ENCODE data around the gene LAMC3. TPM values are rescaled to one million over a fixed set of nuclear protein-coding genes. Genes with fewer than 3 reads are reported as not detected.
"Not testable (repeated sequence)": the region's sequence is repeated elsewhere in the genome, so short reads cannot be mapped to it uniquely, and the experiment has no call there.

LAMC3 gene
- total RNA-seq, 2 experiments from 2014 or later, result not detected

DNA sequence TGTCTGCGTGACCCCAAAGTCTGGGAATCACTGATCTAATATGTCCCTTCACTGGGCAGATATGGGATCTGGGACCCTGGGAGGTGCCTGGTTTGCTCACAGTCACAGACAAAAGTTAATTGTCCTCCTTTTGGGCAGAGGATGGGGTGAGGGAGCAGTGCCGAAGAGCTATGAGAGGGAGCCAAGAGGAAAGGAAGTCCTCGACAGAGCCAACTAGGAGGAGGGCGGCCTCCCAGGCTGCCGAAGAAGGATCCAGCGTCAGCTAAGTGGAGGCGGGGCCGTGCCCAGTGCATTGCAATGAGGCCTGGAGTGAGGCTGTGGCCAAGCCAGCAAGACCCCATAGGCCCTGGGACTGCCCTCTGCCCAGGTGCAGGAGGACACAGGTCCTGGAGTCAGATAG is 98.8 kb downstream of the LAMC3 start:
- ChIA-PET CTCF (no interaction called here), POLR2A (no interaction called here)
- Mint-ChIP-seq H3K36me3 (ENCODE audit: low read depth) (no peaks in the 10 kb centered on the region), H3K9me3 (ENCODE audit: insufficient read depth) (no peaks in the 10 kb centered on the region), H3K4me1 (ENCODE audit: low read depth) (no peaks in the 10 kb centered on the region), H3K27me3 (ENCODE audit: low read depth) (no peaks in the 10 kb centered on the region), H3K27ac (no peak overlapping the region), H3K4me3 (no peak overlapping the region)
- ATAC-seq (no peak), DNase-seq (no peak)

GRCh38 chr9:131111186-131111853 is 102.3 kb downstream of the LAMC3 start:
- Mint-ChIP-seq H3K4me1 (ENCODE audit: low read depth) (no peaks in the 10 kb centered on the region), H3K4me3 (no peak overlapping the region), H3K36me3 (ENCODE audit: low read depth) (no peaks in the 10 kb centered on the region), H3K27ac (no peak overlapping the region), H3K27me3 (ENCODE audit: low read depth) (peaks cover 2% of the 10 kb centered on the region), H3K9me3 (ENCODE audit: insufficient read depth) (no peaks in the 10 kb centered on the region)
- ATAC-seq (no peak), DNase-seq (no peak)
- CTCF ChIA-PET, result interaction anchor here (0.8 kb wide), 1 partner anchor 225 kb away, joined by 3 read pairs; no protein-coding TSS in a partner anchor
- POLR2A ChIA-PET, result interaction anchor here (1.1 kb wide), 1 partner anchor 14 kb away, joined by 3 read pairs; the partner anchor contains the start of gene NUP214

DNA sequence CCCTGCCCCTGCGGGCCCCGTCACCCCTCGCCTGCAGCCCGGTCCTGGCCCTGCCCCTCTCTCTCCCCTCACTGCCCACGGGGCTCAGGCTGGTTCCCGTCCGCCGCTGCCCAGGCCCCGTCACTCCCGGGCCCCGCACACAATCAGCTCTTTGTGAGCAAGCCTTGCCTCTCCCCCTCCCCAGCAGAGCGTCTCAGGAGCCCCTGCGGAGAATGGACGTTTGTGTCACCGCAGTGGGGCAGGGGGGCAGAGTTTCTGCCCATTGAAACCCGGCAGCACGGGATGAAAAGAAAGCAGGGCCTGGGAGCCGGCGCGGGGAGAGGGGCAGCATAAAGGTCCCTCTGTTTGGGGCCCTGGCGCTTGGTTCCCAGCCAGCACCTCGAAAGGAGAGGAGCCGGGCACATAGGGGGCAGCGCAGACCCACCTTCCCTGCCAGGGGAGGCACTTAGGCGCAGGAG is 102.9 kb downstream of the LAMC3 start:
- no peak overlapping the region for H3K27ac Mint-ChIP-seq
- CTCF ChIA-PET, result no interaction called here
- DNase-seq, result no peak
- H3K27me3 Mint-ChIP-seq (ENCODE audit: low read depth), result peaks cover 2% of the 10 kb centered on the region
- POLR2A ChIA-PET, result no interaction called here
- no peaks in the 10 kb centered on the region for H3K36me3 Mint-ChIP-seq (ENCODE audit: low read depth)
- no peaks in the 10 kb centered on the region for H3K9me3 Mint-ChIP-seq (ENCODE audit: insufficient read depth)
- H3K4me3 Mint-ChIP-seq, result no peak overlapping the region
- no peaks in the 10 kb centered on the region for H3K4me1 Mint-ChIP-seq (ENCODE audit: low read depth)
- ATAC-seq, result no peak

GRCh38 chr9:131112374-131113154 is 103.6 kb downstream of the LAMC3 start:
- peaks cover 2% of the 10 kb centered on the region for H3K27me3 Mint-ChIP-seq (ENCODE audit: low read depth)
- CTCF ChIA-PET, result no interaction called here
- H3K9me3 Mint-ChIP-seq (ENCODE audit: insufficient read depth), result no peaks in the 10 kb centered on the region
- no peak for DNase-seq
- ATAC-seq, result no peak
- no peaks in the 10 kb centered on the region for H3K4me1 Mint-ChIP-seq (ENCODE audit: low read depth)
- POLR2A ChIA-PET, result interaction anchor here (1.8 kb wide), 1 partner anchor 13 kb away, joined by 6 read pairs; the partner anchor contains the start of gene NUP214
- no peak overlapping the region for H3K27ac Mint-ChIP-seq
- H3K4me3 Mint-ChIP-seq, result no peak overlapping the region
- no peaks in the 10 kb centered on the region for H3K36me3 Mint-ChIP-seq (ENCODE audit: low read depth)

DNA sequence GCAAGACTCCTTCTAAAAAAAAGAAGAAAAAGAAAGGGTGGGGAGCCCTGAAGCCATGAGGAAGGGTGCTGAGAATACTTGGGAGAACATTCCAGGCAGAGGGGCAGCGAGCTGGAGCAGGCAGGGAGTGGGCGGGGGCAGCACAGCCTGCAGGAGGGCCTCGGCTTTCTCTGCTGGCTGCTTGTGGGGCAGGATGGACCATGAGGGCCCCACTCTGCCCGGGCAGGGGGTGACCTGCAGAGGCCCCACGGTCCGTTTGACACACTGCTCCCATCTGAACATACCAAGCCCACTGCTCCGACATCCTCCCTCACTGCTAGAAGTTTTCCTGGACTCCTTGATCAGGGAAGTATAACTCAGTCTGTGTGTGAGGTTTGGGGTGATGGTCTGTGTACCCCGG is 104.7 kb downstream of the LAMC3 start:
- H3K4me3 Mint-ChIP-seq, result no peak overlapping the region
- no peaks in the 10 kb centered on the region for H3K4me1 Mint-ChIP-seq (ENCODE audit: low read depth)
- H3K36me3 Mint-ChIP-seq (ENCODE audit: low read depth), result no peaks in the 10 kb centered on the region
- ChIA-PET POLR2A (interaction anchor here (1.8 kb wide), 1 partner anchor 11 kb away, joined by 6 read pairs; the partner anchor contains the start of gene NUP214), CTCF (no interaction called here)
- H3K9me3 Mint-ChIP-seq (ENCODE audit: insufficient read depth), result no peaks in the 10 kb centered on the region
- peaks cover 2% of the 10 kb centered on the region for H3K27me3 Mint-ChIP-seq (ENCODE audit: low read depth)
- H3K27ac Mint-ChIP-seq, result no peak overlapping the region
- no peak for ATAC-seq
- no peak for DNase-seq

- Mint-ChIP-seq H3K9me3 (ENCODE audit: insufficient read depth) (no peaks in the 10 kb centered on the region), H3K27ac (no peak overlapping the region), H3K27me3 (ENCODE audit: low read depth) (peaks cover 5% of the 10 kb centered on the region), H3K36me3 (ENCODE audit: low read depth) (no peaks in the 10 kb centered on the region), H3K4me3 (no peak overlapping the region), H3K4me1 (ENCODE audit: low read depth) (no peaks in the 10 kb centered on the region)
- POLR2A ChIA-PET, result interaction anchor here (1.8 kb wide), 1 partner anchor 11 kb away, joined by 6 read pairs; the partner anchor contains the start of gene NUP214
- no peak for ATAC-seq
- no peak for DNase-seq
- CTCF ChIA-PET, result no interaction called here
Measured at GRCh38 chr9:131114084-131114535, 105.1 kb downstream of the LAMC3 start.

DNA sequence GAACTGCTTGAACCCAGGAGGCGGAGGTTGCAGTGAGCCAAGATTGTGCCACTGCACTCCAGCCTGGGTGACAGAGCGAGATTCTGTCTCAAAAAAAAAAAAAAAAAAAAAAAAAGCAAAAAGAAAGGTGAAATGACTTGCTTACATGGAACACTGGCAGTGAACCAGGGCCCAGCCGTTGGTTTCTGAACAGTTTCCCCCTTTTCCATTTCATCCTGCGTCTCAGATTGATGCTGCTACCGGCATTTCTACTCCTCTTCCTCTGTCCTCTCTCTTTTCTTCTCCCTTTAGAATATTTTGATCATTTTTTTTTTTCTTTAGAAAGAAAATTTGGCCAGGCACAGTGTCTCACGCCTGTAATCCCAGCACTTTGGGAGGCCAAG is 106.4 kb downstream of the LAMC3 start:
- CTCF ChIA-PET; H3K27me3 Mint-ChIP-seq (ENCODE audit: low read depth): not testable (repeated sequence)

DNA sequence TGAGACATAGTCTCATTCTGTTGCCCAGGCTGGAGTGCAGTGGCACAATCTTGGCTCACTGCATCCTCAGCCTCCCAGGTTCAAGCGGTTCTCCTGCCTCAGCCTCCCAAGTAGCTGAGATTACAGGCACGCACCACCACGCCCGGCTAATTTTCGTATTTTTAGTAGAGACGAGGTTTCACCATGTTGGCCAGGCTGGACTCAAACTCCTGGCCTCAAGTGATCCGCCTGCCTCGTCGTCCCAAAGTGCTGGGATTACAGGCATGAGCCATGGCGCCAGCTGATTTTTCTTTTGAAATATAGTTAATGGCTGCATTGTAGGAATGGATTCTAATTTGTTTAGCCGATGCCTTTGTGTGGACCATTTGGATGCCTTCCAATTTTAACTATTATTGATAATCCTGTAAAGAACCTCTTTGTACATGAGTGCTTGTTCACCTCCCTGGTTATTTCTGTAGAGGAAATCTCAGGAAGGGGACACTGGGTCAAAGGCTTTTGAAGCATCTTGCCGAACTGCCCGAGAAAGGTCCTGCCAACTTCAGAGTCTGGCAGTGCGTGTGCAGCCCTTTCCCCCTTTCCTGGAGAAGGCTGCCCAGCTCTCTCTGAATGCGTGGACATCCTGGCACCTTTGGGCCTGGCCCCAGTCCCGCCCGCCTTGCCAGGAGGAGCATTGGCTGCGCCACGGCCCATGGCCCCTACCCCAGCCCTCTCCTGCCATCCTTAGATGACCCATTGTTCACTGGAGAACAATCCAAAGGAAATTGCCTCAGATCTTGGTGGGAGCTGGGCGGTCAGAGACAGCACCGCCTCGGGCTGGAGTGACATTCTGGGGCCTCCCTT is 107.5 kb downstream of the LAMC3 start:
- peaks cover 8% of the 10 kb centered on the region for H3K27me3 Mint-ChIP-seq (ENCODE audit: low read depth)
- POLR2A ChIA-PET, result no interaction called here

More for the DNA sequence above, 106.4 kb downstream of the LAMC3 start:
- H3K4me3 Mint-ChIP-seq; H3K27ac Mint-ChIP-seq; ATAC-seq; POLR2A ChIA-PET; H3K4me1 Mint-ChIP-seq (ENCODE audit: low read depth); H3K9me3 Mint-ChIP-seq (ENCODE audit: insufficient read depth); H3K36me3 Mint-ChIP-seq (ENCODE audit: low read depth); DNase-seq: not testable (repeated sequence)

DNA sequence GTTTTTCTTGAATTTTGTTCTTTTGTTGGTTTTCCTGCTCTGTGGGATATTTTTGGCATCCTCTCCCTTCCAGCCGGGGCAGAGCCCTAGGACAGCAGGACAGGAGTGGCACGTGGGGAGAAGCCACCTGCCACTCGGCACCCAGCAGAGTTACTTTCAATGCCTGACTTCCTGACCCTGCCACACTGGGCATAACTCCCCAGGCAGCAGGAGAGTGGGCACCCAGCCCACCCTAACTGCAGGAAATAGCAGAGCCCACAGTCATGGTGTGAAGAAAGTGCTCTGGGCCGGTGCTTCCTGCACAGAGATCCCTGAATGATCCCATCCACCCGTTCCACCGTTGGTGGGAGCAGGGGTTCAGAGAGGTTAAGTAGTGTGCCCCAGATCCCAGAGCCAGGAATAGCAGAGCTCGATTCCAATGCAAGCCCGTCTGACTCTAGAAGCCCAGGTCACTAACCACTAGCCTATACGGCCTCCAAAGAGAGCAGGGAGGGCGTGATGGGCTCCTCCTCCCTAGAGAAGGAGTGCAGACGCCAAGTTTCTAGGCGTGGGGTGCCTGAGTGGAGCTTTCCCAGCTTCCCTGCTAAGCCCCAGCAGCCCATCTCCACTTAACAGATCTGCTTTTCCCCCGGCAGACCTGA is 108.3 kb downstream of the LAMC3 start:
- no peak overlapping the region for H3K27ac Mint-ChIP-seq
- H3K27me3 Mint-ChIP-seq (ENCODE audit: low read depth), result peaks cover 8% of the 10 kb centered on the region
- CTCF ChIA-PET, result no interaction called here

More for the DNA sequence above, 107.5 kb downstream of the LAMC3 start:
- CTCF ChIA-PET, result no interaction called here
- H3K4me3 Mint-ChIP-seq, result no peak overlapping the region
- H3K36me3 Mint-ChIP-seq (ENCODE audit: low read depth), result no peaks in the 10 kb centered on the region
- DNase-seq (no peak), ATAC-seq (no peak)
- no peaks in the 10 kb centered on the region for H3K9me3 Mint-ChIP-seq (ENCODE audit: insufficient read depth)
- no peaks in the 10 kb centered on the region for H3K4me1 Mint-ChIP-seq (ENCODE audit: low read depth)
- no peak overlapping the region for H3K27ac Mint-ChIP-seq

GRCh38 chr9:131117762-131118145 is 108.8 kb downstream of the LAMC3 start:
- CTCF ChIA-PET, result no interaction called here
- no peaks in the 10 kb centered on the region for H3K9me3 Mint-ChIP-seq (ENCODE audit: insufficient read depth)
- H3K4me3 Mint-ChIP-seq, result no peak overlapping the region
- DNase-seq (no peak), ATAC-seq (no peak)
- H3K27me3 Mint-ChIP-seq (ENCODE audit: low read depth), result peaks cover 8% of the 10 kb centered on the region
- POLR2A ChIA-PET, result no interaction called here
- H3K27ac Mint-ChIP-seq, result no peak overlapping the region
- H3K4me1 Mint-ChIP-seq (ENCODE audit: low read depth), result no peaks in the 10 kb centered on the region
- no peaks in the 10 kb centered on the region for H3K36me3 Mint-ChIP-seq (ENCODE audit: low read depth)

More for the DNA sequence above, 108.3 kb downstream of the LAMC3 start:
- Mint-ChIP-seq H3K9me3 (ENCODE audit: insufficient read depth) (no peaks in the 10 kb centered on the region), H3K4me1 (ENCODE audit: low read depth) (no peaks in the 10 kb centered on the region), H3K36me3 (ENCODE audit: low read depth) (no peaks in the 10 kb centered on the region), H3K4me3 (no peak overlapping the region)
- ATAC-seq, result no peak
- no peak for DNase-seq
- POLR2A ChIA-PET, result no interaction called here

DNA sequence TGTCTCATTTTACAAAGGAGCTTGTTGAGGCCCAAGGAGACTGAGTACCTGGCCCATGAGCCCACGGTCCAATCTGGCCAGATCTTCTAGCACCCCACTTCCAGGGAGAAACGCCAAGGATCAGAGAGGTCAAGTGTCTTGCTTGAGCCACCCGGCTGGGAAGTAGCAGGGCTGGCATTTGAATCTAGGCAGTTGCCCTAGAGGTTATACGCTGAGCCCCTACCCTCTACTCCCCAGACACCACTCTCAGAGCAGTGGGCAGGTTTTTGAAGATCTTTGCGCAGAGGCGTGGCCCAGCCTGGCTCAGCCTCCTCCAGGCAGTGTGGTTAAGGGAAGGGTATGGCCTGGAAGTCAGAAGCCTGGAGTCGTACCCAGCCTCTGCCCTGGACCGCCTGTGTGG is 110.6 kb downstream of the LAMC3 start:
- H3K4me1 Mint-ChIP-seq (ENCODE audit: low read depth), result no peaks in the 10 kb centered on the region

More for the DNA sequence above, 110.6 kb downstream of the LAMC3 start:
- DNase-seq, result no peak
- Mint-ChIP-seq H3K27me3 (ENCODE audit: low read depth) (peaks cover 7% of the 10 kb centered on the region), H3K36me3 (ENCODE audit: low read depth) (no peaks in the 10 kb centered on the region), H3K4me3 (no peak overlapping the region), H3K27ac (no peak overlapping the region), H3K9me3 (ENCODE audit: insufficient read depth) (no peaks in the 10 kb centered on the region)
- ChIA-PET POLR2A (interaction anchor here (0.5 kb wide), 1 partner anchor 475 kb away, joined by 3 read pairs; no protein-coding TSS in a partner anchor), CTCF (no interaction called here)
- no peak for ATAC-seq
